Chondrocyte (in vitro differentiated cells): Measurements from ENCODE around the gene SSR1. TPM values are rescaled to one million over a fixed set of nuclear protein-coding genes. Genes with fewer than 3 reads are reported as not detected.
A peak's percentile ranks its signal among the peaks of the same experiment; 100 is the strongest.

Experiments used
- DNase-seq: peaks from one replicate; pipeline ENCODE4 v3.0.0; 2021; ENCODE audit warnings: mixed read lengths, low spot score
- H3K27ac Mint-ChIP-seq: one replicate; pipeline ENCODE4 v1.8.0; 2021; ENCODE audit warnings: mild to moderate bottlenecking, moderate library complexity, mixed read lengths; ENCODE audit not compliant: unreplicated experiment
- H3K27me3 Mint-ChIP-seq: 2 replicates; pipeline ENCODE4 v1.8.0; 2021; ENCODE audit warnings: low read depth, mixed read lengths
- H3K36me3 Mint-ChIP-seq: 2 replicates; pipeline ENCODE4 v1.8.0; 2021; ENCODE audit warnings: low read depth, mixed read lengths
- H3K4me1 Mint-ChIP-seq: 2 replicates; pipeline ENCODE4 v1.8.0; 2021; ENCODE audit warnings: low read depth, mild to moderate bottlenecking, mixed read lengths
- H3K4me3 Mint-ChIP-seq: one replicate; pipeline ENCODE4 v1.8.0; 2021; ENCODE audit warnings: mild to moderate bottlenecking, moderate library complexity, mixed read lengths; ENCODE audit not compliant: unreplicated experiment
- H3K9me3 Mint-ChIP-seq: 2 replicates; pipeline ENCODE4 v1.8.0; 2021; ENCODE audit warnings: low read depth, mixed read lengths
- CTCF ChIP-seq: fragments of 200-600 bp; sonication (generic); IDR thresholded peaks from 2 replicates; pipeline ENCODE4 v1.5.0; 2021; ENCODE audit warnings: antibody characterized with exemption, mild to moderate bottlenecking, moderate library complexity
- total RNA-seq: library from RNA; stranded (reverse); gene quantifications from 3 replicates; pipeline ENCODE4 v1.2.1, GENCODE V29; 2021

SSR1 gene
- total RNA-seq, 1 donor from 2014 or later = 236 TPM

GRCh38 chr6:7300926-7301325, 12.1 kb downstream of the SSR1 start:
- Mint-ChIP-seq H3K27me3 (no peaks in the 10 kb centered on the region), H3K36me3 (peaks cover 43% of the 10 kb centered on the region), H3K27ac (no peak overlapping the region), H3K4me3 (no peak overlapping the region), H3K4me1 (peaks cover 10% of the 10 kb centered on the region), H3K9me3 (no peaks in the 10 kb centered on the region)
- TF ChIP-seq CTCF = no peak
- DNase-seq = no peak

GRCh38 chr6:7298113-7298512, 14.9 kb downstream of the SSR1 start:
- Mint-ChIP-seq H3K9me3 (no peaks in the 10 kb centered on the region), H3K36me3 (peaks cover 42% of the 10 kb centered on the region), H3K27ac (no peak overlapping the region), H3K27me3 (no peaks in the 10 kb centered on the region), H3K4me3 (no peak overlapping the region), H3K4me1 (no peaks in the 10 kb centered on the region)
- DNase-seq = no peak
- TF ChIP-seq CTCF = no peak

GRCh38 chr6:7296602-7297001, 16.4 kb downstream of the SSR1 start:
- no peak overlapping the region for H3K4me3 Mint-ChIP-seq
- H3K27me3 Mint-ChIP-seq = no peaks in the 10 kb centered on the region
- no peaks in the 10 kb centered on the region for H3K9me3 Mint-ChIP-seq
- DNase-seq = no peak
- no peaks in the 10 kb centered on the region for H3K4me1 Mint-ChIP-seq
- peaks cover 45% of the 10 kb centered on the region for H3K36me3 Mint-ChIP-seq
- H3K27ac Mint-ChIP-seq = no peak overlapping the region
- TF ChIP-seq CTCF = no peak

GRCh38 chr6:7295916-7296315, 17.1 kb downstream of the SSR1 start:
- Mint-ChIP-seq H3K4me3 (no peak overlapping the region), H3K36me3 (peaks cover 39% of the 10 kb centered on the region), H3K4me1 (no peaks in the 10 kb centered on the region), H3K27me3 (no peaks in the 10 kb centered on the region), H3K9me3 (no peaks in the 10 kb centered on the region), H3K27ac (peak overlapping the region; percentile 45)
- no peak for TF ChIP-seq CTCF
- no peak for DNase-seq

GRCh38 chr6:7292596-7293255, 20.3 kb downstream of the SSR1 start:
- no peaks in the 10 kb centered on the region for H3K9me3 Mint-ChIP-seq
- no peak overlapping the region for H3K4me3 Mint-ChIP-seq
- no peaks in the 10 kb centered on the region for H3K4me1 Mint-ChIP-seq
- DNase-seq = no peak
- H3K36me3 Mint-ChIP-seq = peaks cover 39% of the 10 kb centered on the region
- TF ChIP-seq CTCF = no peak
- H3K27me3 Mint-ChIP-seq = no peaks in the 10 kb centered on the region
- no peak overlapping the region for H3K27ac Mint-ChIP-seq
